ENCODE results near the gene ZBTB12. TPM values are rescaled to one million over a fixed set of nuclear protein-coding genes. Genes with fewer than 3 reads are reported as not detected.

ZBTB12 gene
- total RNA-seq, 2 donors from 2014 or later: 25.4 to 29.9 TPM

DNA sequence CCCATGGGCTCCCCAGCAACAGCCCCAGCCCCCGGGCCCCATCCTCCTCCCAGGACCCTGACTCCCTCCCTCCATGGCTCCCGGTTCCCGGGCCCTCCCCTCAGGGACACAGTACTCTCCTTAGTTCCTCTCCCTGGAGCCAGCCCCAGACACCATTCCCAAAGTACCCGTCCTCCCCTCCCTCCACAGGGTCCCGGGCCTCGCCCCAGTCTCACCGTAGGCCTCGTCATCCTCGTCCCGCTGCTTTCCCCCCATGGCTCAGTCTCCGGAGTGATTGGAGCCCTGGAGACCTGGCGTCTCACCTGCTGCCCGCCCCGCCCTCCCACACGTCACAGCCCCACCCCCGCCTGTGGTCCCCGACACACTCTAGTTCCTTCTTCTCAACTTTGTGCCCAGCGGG lies 23.2 kb downstream of the ZBTB12 start, which contains the start of gene SLC44A4:
Gene SLC44A4, minus strand, starts transcription at position 272 of the 400 bp plus-strand sequence. Its CDS starts 17 bp downstream, at position 255.
- no peak within 1 kb of the TSS for H3K4me3 Mint-ChIP-seq
- no peaks in the 10 kb centered on the region for H3K9me3 Mint-ChIP-seq
- no peaks in the 10 kb centered on the region for H3K27me3 ChIP-seq (ENCODE audit: control insufficient read depth, insufficient read depth, low read length, poor library complexity, severe bottlenecking)
- no peak within 1 kb of the TSS for H3K27ac ChIP-seq (ENCODE audit: low read depth, low read length)
- no peaks in the 10 kb centered on the region for H3K4me1 ChIP-seq (ENCODE audit: control insufficient read depth, insufficient read depth, low read length)
- TF ChIP-seq, protein P1, sequence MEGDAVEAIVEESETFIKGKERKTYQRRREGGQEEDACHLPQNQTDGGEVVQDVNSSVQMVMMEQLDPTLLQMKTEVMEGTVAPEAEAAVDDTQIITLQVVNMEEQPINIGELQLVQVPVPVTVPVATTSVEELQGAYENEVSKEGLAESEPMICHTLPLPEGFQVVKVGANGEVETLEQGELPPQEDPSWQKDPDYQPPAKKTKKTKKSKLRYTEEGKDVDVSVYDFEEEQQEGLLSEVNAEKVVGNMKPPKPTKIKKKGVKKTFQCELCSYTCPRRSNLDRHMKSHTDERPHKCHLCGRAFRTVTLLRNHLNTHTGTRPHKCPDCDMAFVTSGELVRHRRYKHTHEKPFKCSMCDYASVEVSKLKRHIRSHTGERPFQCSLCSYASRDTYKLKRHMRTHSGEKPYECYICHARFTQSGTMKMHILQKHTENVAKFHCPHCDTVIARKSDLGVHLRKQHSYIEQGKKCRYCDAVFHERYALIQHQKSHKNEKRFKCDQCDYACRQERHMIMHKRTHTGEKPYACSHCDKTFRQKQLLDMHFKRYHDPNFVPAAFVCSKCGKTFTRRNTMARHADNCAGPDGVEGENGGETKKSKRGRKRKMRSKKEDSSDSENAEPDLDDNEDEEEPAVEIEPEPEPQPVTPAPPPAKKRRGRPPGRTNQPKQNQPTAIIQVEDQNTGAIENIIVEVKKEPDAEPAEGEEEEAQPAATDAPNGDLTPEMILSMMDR (conservative IDR thresholded peaks at IDR 0.05): no peak
- no peaks in the 10 kb centered on the region for H3K9me3 ChIP-seq (ENCODE audit: control insufficient read depth, low read length)
- H3K27me3 Mint-ChIP-seq (ENCODE audit: insufficient read depth): peaks cover 8% of the 10 kb centered on the region
- peaks cover 3% of the 10 kb centered on the region for H3K4me1 Mint-ChIP-seq
- 78 to 80% methylated on average over 3 to 18 of the region's 18 CpGs for WGBS, 2 experiments (ENCODE audit: insufficient coverage in 1 of 2, insufficient read length in 1 of 2)
- H3K9ac ChIP-seq (ENCODE audit: extremely low read depth, low read length, poor library complexity, severe bottlenecking): no peak within 1 kb of the TSS
- H3K27ac Mint-ChIP-seq: no peak within 1 kb of the TSS
- no peak within 1 kb of the TSS for H3K4me3 ChIP-seq (ENCODE audit: low read length)
- DNase-seq: peak; percentile 77
- peaks cover 25% of the 10 kb centered on the region for H3K36me3 ChIP-seq (ENCODE audit: control insufficient read depth, insufficient read depth, low read length)
- peaks cover 38% of the 10 kb centered on the region for H3K36me3 Mint-ChIP-seq (ENCODE audit: low read depth)

DNA sequence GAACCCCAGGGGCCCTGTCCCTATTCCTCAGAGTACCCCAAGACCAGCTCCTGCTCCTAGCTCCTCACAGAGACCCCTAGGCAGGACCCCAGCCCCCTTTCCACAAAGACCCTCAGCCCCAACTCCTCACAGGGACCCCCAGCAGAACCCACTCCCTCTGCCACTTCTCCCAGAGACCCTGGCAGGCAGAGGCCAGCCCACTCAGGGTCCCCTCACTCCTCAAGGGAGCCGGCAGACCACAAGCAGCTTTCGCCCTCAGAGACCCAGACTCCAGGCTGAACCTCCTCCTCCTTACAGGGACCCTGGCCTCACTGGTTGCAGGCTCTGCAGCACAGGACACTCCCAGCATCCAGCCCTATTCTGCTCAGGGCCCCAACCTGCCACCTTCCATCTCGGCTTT lies 23.7 kb downstream of the ZBTB12 start:
- TF ChIP-seq, protein P1 (conservative IDR thresholded peaks at IDR 0.05): no peak
- Histone ChIP-seq H3K9ac (ENCODE audit: extremely low read depth, low read length, poor library complexity, severe bottlenecking) (no peak overlapping the region), H3K27me3 (ENCODE audit: control insufficient read depth, insufficient read depth, low read length, poor library complexity, severe bottlenecking) (no peaks in the 10 kb centered on the region), H3K36me3 (ENCODE audit: control insufficient read depth, insufficient read depth, low read length) (peaks cover 20% of the 10 kb centered on the region), H3K4me3 (ENCODE audit: low read length) (no peak overlapping the region), H3K27ac (ENCODE audit: low read depth, low read length) (no peak overlapping the region), H3K9me3 (ENCODE audit: control insufficient read depth, low read length) (no peaks in the 10 kb centered on the region), H3K4me1 (ENCODE audit: control insufficient read depth, insufficient read depth, low read length) (no peaks in the 10 kb centered on the region)
- H3K4me1 Mint-ChIP-seq: peaks cover 3% of the 10 kb centered on the region
- peaks cover 34% of the 10 kb centered on the region for H3K36me3 Mint-ChIP-seq (ENCODE audit: low read depth)
- 80 to 86% methylated on average over 2 to 3 of the region's 3 CpGs for WGBS, 2 experiments (ENCODE audit: insufficient coverage in 1 of 2, insufficient read length in 1 of 2)
- DNase-seq: no peak
- H3K4me3 Mint-ChIP-seq: no peak overlapping the region
- no peaks in the 10 kb centered on the region for H3K9me3 Mint-ChIP-seq
- H3K27me3 Mint-ChIP-seq (ENCODE audit: insufficient read depth): peaks cover 8% of the 10 kb centered on the region
- H3K27ac Mint-ChIP-seq: no peak overlapping the region

GRCh38 chr6:31877651-31878161 lies 24.2 kb downstream of the ZBTB12 start:
- no peaks in the 10 kb centered on the region for H3K27me3 ChIP-seq (ENCODE audit: control insufficient read depth, insufficient read depth, low read length, poor library complexity, severe bottlenecking)
- Mint-ChIP-seq H3K27me3 (ENCODE audit: insufficient read depth) (peaks cover 8% of the 10 kb centered on the region), H3K36me3 (ENCODE audit: low read depth) (peaks cover 29% of the 10 kb centered on the region), H3K4me1 (peaks cover 3% of the 10 kb centered on the region), H3K4me3 (no peak overlapping the region), H3K27ac (no peak overlapping the region), H3K9me3 (no peaks in the 10 kb centered on the region)
- TF ChIP-seq, protein P1 (conservative IDR thresholded peaks at IDR 0.05): no peak
- no peaks in the 10 kb centered on the region for H3K9me3 ChIP-seq (ENCODE audit: control insufficient read depth, low read length)
- DNase-seq: no peak
- H3K4me3 ChIP-seq (ENCODE audit: low read length): no peak overlapping the region
- H3K4me1 ChIP-seq (ENCODE audit: control insufficient read depth, insufficient read depth, low read length): no peaks in the 10 kb centered on the region
- WGBS, 2 experiments (ENCODE audit: insufficient coverage in 1 of 2, insufficient read length in 1 of 2): 80 to 85% methylated on average over 9 to 10 of the region's 10 CpGs
- no peak overlapping the region for H3K27ac ChIP-seq (ENCODE audit: low read depth, low read length)
- H3K9ac ChIP-seq (ENCODE audit: extremely low read depth, low read length, poor library complexity, severe bottlenecking): no peak overlapping the region
- peaks cover 16% of the 10 kb centered on the region for H3K36me3 ChIP-seq (ENCODE audit: control insufficient read depth, insufficient read depth, low read length)
